ENCODE measurements around the gene COL8A1. TPM values are rescaled to one million over a fixed set of nuclear protein-coding genes. Genes with fewer than 3 reads are reported as not detected.
"Not testable (repeated sequence)": the region's sequence is repeated elsewhere in the genome, so short reads cannot be mapped to it uniquely, and the experiment has no call there.

Gene COL8A1
- total RNA-seq, 2 experiments from 2014 or later: 0.09 TPM; not detected in 1

DNA sequence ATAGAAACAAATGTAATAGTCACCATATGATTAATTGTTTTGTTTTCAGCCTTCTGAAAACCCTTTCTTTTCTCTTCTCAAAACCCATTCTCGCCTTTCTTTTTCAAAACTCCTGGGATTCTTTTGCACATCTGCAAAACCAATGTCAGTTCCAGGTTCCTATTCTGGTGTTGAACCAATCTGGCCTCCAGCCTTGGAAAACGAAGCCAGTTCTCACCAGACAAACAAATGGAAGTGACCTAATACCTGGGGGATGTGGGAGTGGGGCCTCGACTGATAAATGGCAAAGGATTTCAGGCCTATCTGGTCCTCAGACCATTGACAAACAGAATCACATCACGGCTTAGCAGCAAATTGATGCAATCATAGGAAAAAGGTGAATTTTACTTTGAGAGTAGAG, 73.0 kb downstream of the COL8A1 start:
- Mint-ChIP-seq H3K9me3 (ENCODE audit: low read depth) (no peaks in the 10 kb centered on the region), H3K4me3 (no peak overlapping the region), H3K4me1 (no peaks in the 10 kb centered on the region), H3K27ac (no peak overlapping the region), H3K27me3 (peaks cover 6% of the 10 kb centered on the region), H3K36me3 (no peaks in the 10 kb centered on the region)
- DNase-seq: no peak
- CTCF ChIA-PET: no interaction called here
- no peak for ATAC-seq

DNA sequence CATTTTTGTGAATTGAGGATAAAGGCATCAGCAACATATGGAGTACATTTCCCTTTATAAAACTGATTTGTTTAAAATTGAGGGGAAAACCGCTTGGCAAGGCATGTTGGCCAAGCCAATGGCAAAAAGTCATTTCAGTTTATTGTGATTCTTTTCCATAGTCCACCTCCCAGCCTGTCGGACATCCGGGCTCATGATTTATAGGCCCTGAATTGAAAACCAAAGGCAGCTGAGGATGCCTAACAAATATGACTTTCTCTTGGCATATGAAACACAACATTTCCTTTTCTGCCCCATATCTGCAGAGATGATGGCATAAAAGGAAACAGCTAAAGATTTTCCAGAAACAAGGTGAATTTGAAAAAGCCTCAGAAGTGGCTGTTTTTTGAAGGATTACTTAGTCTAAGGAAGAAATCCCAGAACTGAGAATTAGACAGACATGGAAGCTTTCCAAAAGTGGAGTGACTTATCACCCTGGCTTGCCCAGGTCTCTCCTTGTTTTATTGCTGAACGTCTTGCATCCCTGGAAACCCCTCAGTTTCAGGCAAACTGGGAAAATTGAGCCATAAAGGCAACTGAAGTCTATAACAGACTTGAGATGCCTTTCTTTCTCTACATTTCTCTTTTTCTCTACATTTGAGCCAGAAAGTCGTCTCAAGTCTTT, 74.0 kb downstream of the COL8A1 start:
- Mint-ChIP-seq H3K36me3 (no peaks in the 10 kb centered on the region), H3K4me1 (no peaks in the 10 kb centered on the region), H3K27ac (no peak overlapping the region), H3K9me3 (ENCODE audit: low read depth) (no peaks in the 10 kb centered on the region), H3K4me3 (no peak overlapping the region), H3K27me3 (peaks cover 6% of the 10 kb centered on the region)
- DNase-seq: no peak
- no peak for ATAC-seq
- CTCF ChIA-PET: no interaction called here

DNA sequence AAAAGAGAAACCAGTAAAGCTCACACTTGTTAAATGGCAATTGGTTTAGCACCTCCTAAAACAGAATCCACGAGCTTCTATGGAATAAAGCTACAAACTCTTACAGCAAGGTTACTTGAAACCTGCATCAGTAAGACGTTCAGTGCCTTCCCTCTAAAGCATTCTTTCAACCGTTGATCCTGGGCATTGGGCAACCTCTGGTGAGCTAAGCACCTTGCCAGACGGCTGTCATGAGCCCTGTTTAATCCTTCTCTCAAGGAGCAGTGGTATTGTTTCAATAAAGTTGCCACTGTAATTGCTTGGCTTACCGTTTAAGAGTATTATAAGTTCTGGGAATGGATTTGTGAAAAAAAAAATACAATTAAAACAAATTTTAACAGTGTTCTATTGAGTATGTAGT, 75.0 kb downstream of the COL8A1 start:
- peaks cover 6% of the 10 kb centered on the region for H3K27me3 Mint-ChIP-seq
- no peaks in the 10 kb centered on the region for H3K4me1 Mint-ChIP-seq
- no peak overlapping the region for H3K4me3 Mint-ChIP-seq
- H3K9me3 Mint-ChIP-seq (ENCODE audit: low read depth): no peaks in the 10 kb centered on the region
- H3K27ac Mint-ChIP-seq: no peak overlapping the region
- H3K36me3 Mint-ChIP-seq: no peaks in the 10 kb centered on the region
- CTCF ChIA-PET: no interaction called here
- no peak for DNase-seq
- ATAC-seq: no peak

DNA sequence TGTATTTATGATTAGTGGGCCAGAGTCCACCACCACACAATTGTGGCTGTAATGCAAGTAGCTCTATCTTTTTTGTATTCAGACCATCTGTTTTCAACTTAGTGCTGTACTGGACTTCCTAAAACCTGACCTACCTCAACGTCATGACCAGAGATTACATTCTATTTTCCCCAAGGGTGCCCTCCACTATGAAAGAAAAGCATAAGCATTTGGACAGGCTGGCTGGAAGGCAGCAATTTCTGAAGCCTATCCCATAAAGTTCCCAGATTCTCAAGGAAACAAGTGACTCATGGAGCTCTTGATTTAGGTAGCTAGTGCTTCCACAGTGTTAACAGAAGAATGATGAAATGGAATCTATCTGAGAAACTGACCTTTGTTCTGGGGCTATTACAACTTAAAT, 75.8 kb downstream of the COL8A1 start:
- Mint-ChIP-seq H3K36me3 (no peaks in the 10 kb centered on the region), H3K27me3 (peaks cover 6% of the 10 kb centered on the region), H3K4me1 (no peaks in the 10 kb centered on the region), H3K27ac (no peak overlapping the region), H3K9me3 (ENCODE audit: low read depth) (no peaks in the 10 kb centered on the region), H3K4me3 (no peak overlapping the region)
- DNase-seq (no peak), ATAC-seq (no peak)
- CTCF ChIA-PET: no interaction called here

GRCh38 chr3:99714575-99714974, 76.2 kb downstream of the COL8A1 start:
- no peak overlapping the region for H3K4me3 Mint-ChIP-seq
- CTCF ChIA-PET: no interaction called here
- H3K36me3 Mint-ChIP-seq: no peaks in the 10 kb centered on the region
- no peak for ATAC-seq
- DNase-seq: no peak
- H3K27me3 Mint-ChIP-seq: peaks cover 8% of the 10 kb centered on the region
- H3K4me1 Mint-ChIP-seq: no peaks in the 10 kb centered on the region
- no peaks in the 10 kb centered on the region for H3K9me3 Mint-ChIP-seq (ENCODE audit: low read depth)
- no peak overlapping the region for H3K27ac Mint-ChIP-seq

GRCh38 chr3:99716463-99716995, 78.1 kb downstream of the COL8A1 start:
- H3K36me3 Mint-ChIP-seq: no peaks in the 10 kb centered on the region
- H3K4me1 Mint-ChIP-seq: no peaks in the 10 kb centered on the region
- DNase-seq (no peak), ATAC-seq (no peak)
- CTCF ChIA-PET: no interaction called here
- no peaks in the 10 kb centered on the region for H3K9me3 Mint-ChIP-seq (ENCODE audit: low read depth)
- H3K27me3 Mint-ChIP-seq: peaks cover 14% of the 10 kb centered on the region
- no peak overlapping the region for H3K4me3 Mint-ChIP-seq
- no peak overlapping the region for H3K27ac Mint-ChIP-seq

DNA sequence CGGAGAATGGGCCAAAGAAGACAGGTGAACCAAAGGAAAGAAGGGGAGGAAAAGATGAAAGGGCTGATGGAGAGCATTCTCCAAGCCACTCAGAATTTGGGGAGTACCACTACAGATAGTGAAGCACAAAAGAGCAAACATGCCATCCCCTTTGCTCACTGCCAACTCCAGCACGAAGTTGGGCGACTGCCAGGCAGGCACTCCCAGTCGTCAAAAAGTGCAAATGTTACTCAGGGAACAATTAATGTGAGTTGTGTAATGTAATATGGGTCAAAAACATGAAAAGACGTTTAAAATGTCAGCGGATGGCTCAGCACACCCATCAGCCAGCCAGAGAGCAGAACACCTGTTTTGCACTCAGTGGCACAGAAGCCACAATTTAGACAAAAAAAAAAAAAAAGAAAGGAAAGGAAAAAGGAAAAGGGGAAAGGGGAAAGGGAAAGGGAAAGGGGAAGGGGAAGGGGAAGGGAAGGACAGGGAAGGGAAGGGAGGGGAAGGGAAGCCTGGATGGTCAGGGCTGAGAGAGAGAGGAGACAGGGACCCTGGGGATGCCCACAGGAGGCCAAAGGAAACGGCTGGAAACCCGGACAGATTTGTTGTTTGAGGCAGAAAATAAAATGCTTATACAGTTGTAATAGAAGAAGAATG, 82.7 kb downstream of the COL8A1 start:
- Mint-ChIP-seq H3K27me3 (peaks cover 9% of the 10 kb centered on the region), H3K36me3 (no peaks in the 10 kb centered on the region)
- no peak for ATAC-seq

GRCh38 chr3:99721633-99722007, 83.2 kb downstream of the COL8A1 start:
- ATAC-seq: no peak
- peaks cover 9% of the 10 kb centered on the region for H3K27me3 Mint-ChIP-seq
- DNase-seq: no peak

More for the DNA sequence above, 82.7 kb downstream of the COL8A1 start:
- Mint-ChIP-seq H3K4me1 (no peaks in the 10 kb centered on the region), H3K27ac (no peak overlapping the region), H3K9me3 (ENCODE audit: low read depth) (no peaks in the 10 kb centered on the region), H3K4me3 (no peak overlapping the region)
- CTCF ChIA-PET: no interaction called here
- DNase-seq: no peak

DNA sequence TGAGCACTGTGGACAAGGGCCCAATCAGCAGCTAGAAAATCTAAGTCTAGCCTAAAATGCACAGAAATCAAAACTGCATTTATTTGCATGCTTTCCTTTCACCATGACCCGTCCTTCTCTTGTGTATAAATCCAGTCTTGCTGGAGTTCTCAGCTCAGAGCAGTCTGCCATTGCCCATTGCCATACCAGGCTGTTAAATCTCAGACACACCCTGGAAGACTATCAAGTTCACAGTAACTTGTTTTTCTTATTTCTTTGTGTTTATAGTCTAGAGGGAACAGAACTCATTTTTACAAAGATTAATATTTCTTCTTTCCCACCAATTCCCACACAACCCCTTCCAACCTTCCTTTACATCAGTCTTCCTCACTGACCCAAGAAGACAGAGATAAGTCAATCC, 85.9 kb downstream of the COL8A1 start:
- peaks cover 9% of the 10 kb centered on the region for H3K27me3 Mint-ChIP-seq
- H3K9me3 Mint-ChIP-seq (ENCODE audit: low read depth): no peaks in the 10 kb centered on the region
- no peak overlapping the region for H3K4me3 Mint-ChIP-seq
- H3K27ac Mint-ChIP-seq: no peak overlapping the region
- DNase-seq (no peak), ATAC-seq (no peak)
- H3K4me1 Mint-ChIP-seq: no peaks in the 10 kb centered on the region
- CTCF ChIA-PET: no interaction called here
- H3K36me3 Mint-ChIP-seq: no peaks in the 10 kb centered on the region

More at GRCh38 chr3:99721633-99722007, 83.2 kb downstream of the COL8A1 start:
- Mint-ChIP-seq H3K27ac (no peak overlapping the region), H3K4me1 (no peaks in the 10 kb centered on the region), H3K36me3 (no peaks in the 10 kb centered on the region), H3K9me3 (ENCODE audit: low read depth) (no peaks in the 10 kb centered on the region), H3K4me3 (no peak overlapping the region)
- CTCF ChIA-PET: no interaction called here

DNA sequence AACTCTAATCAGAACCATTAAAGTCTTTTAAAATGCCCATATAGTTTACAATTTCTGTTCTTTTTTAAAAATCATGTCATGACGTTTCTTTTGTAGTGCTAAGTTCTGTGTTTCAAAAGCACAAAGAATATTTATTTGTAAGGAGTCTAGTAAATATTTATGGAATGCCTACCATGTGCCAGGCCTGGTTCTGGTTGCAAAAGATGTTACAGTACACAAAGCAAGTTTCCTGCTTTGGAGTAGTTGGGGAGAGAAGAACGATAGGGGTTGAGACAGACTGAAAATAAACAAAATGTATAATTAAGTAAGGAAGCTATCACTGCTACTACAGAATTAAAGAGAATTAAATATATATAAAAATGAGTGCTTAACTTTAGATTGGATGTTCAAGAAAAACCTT, 92.5 kb downstream of the COL8A1 start:
- Mint-ChIP-seq H3K4me1 (no peaks in the 10 kb centered on the region), H3K9me3 (ENCODE audit: low read depth) (no peaks in the 10 kb centered on the region), H3K36me3 (no peaks in the 10 kb centered on the region), H3K27ac (no peak overlapping the region), H3K27me3 (no peaks in the 10 kb centered on the region), H3K4me3 (no peak overlapping the region)
- ATAC-seq (no peak), DNase-seq (no peak)
- CTCF ChIA-PET: no interaction called here

- DNase-seq (no peak), ATAC-seq (no peak)
- Mint-ChIP-seq H3K9me3 (ENCODE audit: low read depth) (no peaks in the 10 kb centered on the region), H3K4me1 (no peaks in the 10 kb centered on the region), H3K27ac (no peak overlapping the region), H3K36me3 (no peaks in the 10 kb centered on the region), H3K4me3 (no peak overlapping the region), H3K27me3 (no peaks in the 10 kb centered on the region)
- CTCF ChIA-PET: no interaction called here
These were observed 93.1 kb downstream of the COL8A1 start for GRCh38 chr3:99731499-99731898.

GRCh38 chr3:99740371-99740770, 102.0 kb downstream of the COL8A1 start:
- CTCF ChIA-PET; H3K27me3 Mint-ChIP-seq; DNase-seq; H3K9me3 Mint-ChIP-seq (ENCODE audit: low read depth); H3K36me3 Mint-ChIP-seq; H3K4me1 Mint-ChIP-seq; H3K4me3 Mint-ChIP-seq; ATAC-seq; H3K27ac Mint-ChIP-seq: not testable (repeated sequence)

- peaks cover 7% of the 10 kb centered on the region for H3K27me3 Mint-ChIP-seq
- no peak overlapping the region for H3K27ac Mint-ChIP-seq
- ATAC-seq (no peak), DNase-seq (no peak)
- no peaks in the 10 kb centered on the region for H3K4me1 Mint-ChIP-seq
- CTCF ChIA-PET: interaction anchor here (1.1 kb wide), 1 partner anchor 12 kb away, joined by 3 read pairs; no protein-coding TSS in a partner anchor
- no peaks in the 10 kb centered on the region for H3K9me3 Mint-ChIP-seq (ENCODE audit: low read depth)
- no peaks in the 10 kb centered on the region for H3K36me3 Mint-ChIP-seq
- no peak overlapping the region for H3K4me3 Mint-ChIP-seq
These were observed 103.2 kb downstream of the COL8A1 start for GRCh38 chr3:99741588-99741987.

DNA sequence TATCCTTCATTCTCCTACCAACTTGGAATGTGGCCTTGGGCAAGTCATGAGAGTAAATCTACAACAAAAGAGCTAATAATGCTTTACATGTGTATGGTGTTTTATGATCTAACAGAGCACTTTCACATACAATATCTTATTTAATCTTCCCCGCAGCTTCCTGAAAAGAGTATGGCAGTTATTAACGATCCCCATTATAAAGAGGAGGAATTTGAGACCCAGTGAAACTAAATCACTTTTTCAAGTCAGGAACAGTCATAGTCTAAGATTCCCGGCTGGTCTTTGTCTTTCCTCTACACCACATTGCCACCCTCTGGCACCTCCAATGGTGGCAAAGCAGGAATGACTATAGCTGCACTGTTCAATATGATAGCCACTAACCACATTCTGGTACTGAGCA, 109.5 kb downstream of the COL8A1 start:
- Mint-ChIP-seq H3K36me3 (no peaks in the 10 kb centered on the region), H3K9me3 (ENCODE audit: low read depth) (no peaks in the 10 kb centered on the region), H3K27ac (no peak overlapping the region), H3K4me3 (no peak overlapping the region), H3K27me3 (peaks cover 20% of the 10 kb centered on the region), H3K4me1 (no peaks in the 10 kb centered on the region)
- ATAC-seq (no peak), DNase-seq (no peak)
- CTCF ChIA-PET: no interaction called here
